Colonic mucosa (tissue), 4 donors: Measurements from ENCODE around the gene ALG6. TPM values are rescaled to one million over a fixed set of nuclear protein-coding genes. Genes with fewer than 3 reads are reported as not detected.
"Not testable (repeated sequence)": the region's sequence is repeated elsewhere in the genome, so short reads cannot be mapped to it uniquely, and the experiment has no call there.

Experiments used
- DNase-seq: peaks from one replicate; pipeline ENCODE4 v3.0.0-alpha.2; 2020
- H3K27ac ChIP-seq: fragments of 200-600 bp; one replicate; pipeline ENCODE4 v1.8.0; 2021
- H3K27me3 ChIP-seq: fragments of 200-600 bp; one replicate; pipeline ENCODE4 v1.8.0; 2021
- H3K36me3 ChIP-seq: fragments of 200-600 bp; one replicate; pipeline ENCODE4 v1.8.0; 2021
- H3K4me1 ChIP-seq: fragments of 200-600 bp; one replicate; pipeline ENCODE4 v1.8.0; 2021; ENCODE audit warnings: mild to moderate bottlenecking
- H3K4me3 ChIP-seq: fragments of 200-600 bp; one replicate; pipeline ENCODE4 v1.8.0; 2021
- H3K9ac ChIP-seq, 2 donors: one replicate each; pipeline ENCODE4 v1.7.0; 2013; ENCODE audit warnings: control low read depth in 2 of 2, low read depth in 2 of 2, low read length in 2 of 2
- H3K9me3 ChIP-seq: fragments of 200-600 bp; one replicate; pipeline ENCODE4 v1.8.0; 2021
- CTCF ChIP-seq: fragments of 200-600 bp; IDR thresholded peaks from one replicate; pipeline ENCODE4 v1.8.0; 2022; ENCODE audit warnings: antibody characterized with exemption, mild to moderate bottlenecking
- intact Hi-C: fragments of 100-400 bp; cut with DNase I; formaldehyde crosslinking; loops from one replicate; pipeline ENCODE4 v1.14.1; 2022
- total RNA-seq, 2 donors: library from RNA; stranded (reverse); fragmentation: NEBNext Ultra II Directional in 1 of 2; extraction: Animal tissue kit (Norgen Biotek cat#: 25700) in 1 of 2; gene quantifications; one replicate each; pipeline ENCODE4 v1.2.1, GENCODE V29; 2021
- donor health status: healthy.
- donor health status: DM: no; HTN: no; CAD: no.
- donor health status: DM: no; HTN: no; CAD: no.

The ALG6 gene
- total RNA-seq, 2 donors from 2014 or later, result 12.4 to 19.8 TPM

GRCh38 chr1:63461661-63462230 lies 94.3 kb downstream of the ALG6 start:
- Histone ChIP-seq H3K9me3 (no peaks in the 10 kb centered on the region), H3K4me3 (no peak overlapping the region), H3K36me3 (no peaks in the 10 kb centered on the region), H3K9ac (no peak overlapping the region), H3K27ac (no peak overlapping the region), H3K27me3 (no peaks in the 10 kb centered on the region), H3K4me1 (no peaks in the 10 kb centered on the region)
- no peak for TF ChIP-seq CTCF
- DNase-seq, result no peak
- intact Hi-C loops, result no loop called here

GRCh38 chr1:63463248-63463647 lies 95.8 kb downstream of the ALG6 start:
- no peak for TF ChIP-seq CTCF

GRCh38 chr1:63466181-63466580 lies 98.8 kb downstream of the ALG6 start:
- H3K4me3 ChIP-seq, result no peak overlapping the region
- H3K27me3 ChIP-seq, result no peaks in the 10 kb centered on the region
- no peak for TF ChIP-seq CTCF
- DNase-seq, result no peak
- H3K36me3 ChIP-seq, result no peaks in the 10 kb centered on the region
- intact Hi-C loops, result no loop called here
- no peak overlapping the region for H3K27ac ChIP-seq
- no peak overlapping the region for H3K9ac ChIP-seq
- H3K9me3 ChIP-seq, result no peaks in the 10 kb centered on the region
- no peaks in the 10 kb centered on the region for H3K4me1 ChIP-seq

More at GRCh38 chr1:63463248-63463647, 95.8 kb downstream of the ALG6 start:
- Histone ChIP-seq H3K36me3 (no peaks in the 10 kb centered on the region), H3K27me3 (no peaks in the 10 kb centered on the region), H3K4me3 (no peak overlapping the region), H3K27ac (no peak overlapping the region), H3K9me3 (no peaks in the 10 kb centered on the region), H3K4me1 (no peaks in the 10 kb centered on the region), H3K9ac (no peak overlapping the region)
- no peak for DNase-seq
- intact Hi-C loops, result no loop called here

- TF ChIP-seq CTCF, result no peak
- Histone ChIP-seq H3K4me3 (no peak overlapping the region), H3K9ac (no peak overlapping the region), H3K4me1 (no peaks in the 10 kb centered on the region), H3K27ac (no peak overlapping the region), H3K36me3 (no peaks in the 10 kb centered on the region), H3K9me3 (no peaks in the 10 kb centered on the region), H3K27me3 (no peaks in the 10 kb centered on the region)
- intact Hi-C loops, result no loop called here
- no peak for DNase-seq
These were observed 99.3 kb downstream of the ALG6 start for GRCh38 chr1:63466759-63467158.

GRCh38 chr1:63468683-63469082 lies 101.3 kb downstream of the ALG6 start:
- DNase-seq, H3K9me3 ChIP-seq, H3K27me3 ChIP-seq, intact Hi-C loops, H3K4me3 ChIP-seq, H3K27ac ChIP-seq, H3K4me1 ChIP-seq, H3K9ac ChIP-seq, H3K36me3 ChIP-seq: not testable (repeated sequence)

- Histone ChIP-seq H3K9me3 (no peaks in the 10 kb centered on the region), H3K4me1 (no peaks in the 10 kb centered on the region), H3K9ac (no peak overlapping the region), H3K27ac (no peak overlapping the region), H3K36me3 (no peaks in the 10 kb centered on the region), H3K4me3 (no peak overlapping the region), H3K27me3 (no peaks in the 10 kb centered on the region)
- no peak for DNase-seq
- intact Hi-C loops, result no loop called here
- no peak for TF ChIP-seq CTCF
These were observed 108.3 kb downstream of the ALG6 start for GRCh38 chr1:63475761-63476160.
